GM23338 (cell line): Measurements from ENCODE around the gene UBLCP1. TPM values are rescaled to one million over a fixed set of nuclear protein-coding genes. Genes with fewer than 3 reads are reported as not detected.

Experiments used
- ATAC-seq: fragments of 200-7000 bp; cut with Tn5 transposase; 3 replicates; pipeline ENCODE4 v1.9.1; 2020
- DNase-seq: peaks from one replicate; pipeline ENCODE4 v3.0.0-alpha.2; 2015; ENCODE audit warnings: low spot score
- H2AFZ ChIP-seq: fragments of 200-600 bp; sonication (generic); 2 replicates; pipeline ENCODE4 v1.8.0; 2016; ENCODE audit warnings: antibody characterized with exemption, mild to moderate bottlenecking, moderate library complexity
- H3F3A ChIP-seq: fragments of 200-600 bp; sonication (generic); replicated peaks from 2 replicates; pipeline ENCODE4 v1.8.0; 2017; ENCODE audit warnings: antibody characterized with exemption, mixed run types, low read depth
- H3K27ac ChIP-seq: fragments of 200-600 bp; sonication (generic); 2 replicates; pipeline ENCODE4 v1.6.1; 2016; ENCODE audit warnings: low read depth
- H3K27me3 ChIP-seq: fragments of 200-600 bp; sonication (generic); 2 replicates; pipeline ENCODE4 v1.8.0; 2016; ENCODE audit warnings: mild to moderate bottlenecking, mixed run types, moderate library complexity; ENCODE audit not compliant: insufficient read depth
- H3K36me3 ChIP-seq: fragments of 200-600 bp; sonication (generic); 2 replicates; pipeline ENCODE4 v1.8.0; 2016; ENCODE audit warnings: mild to moderate bottlenecking; ENCODE audit not compliant: insufficient read depth
- H3K4me1 ChIP-seq: fragments of 200-600 bp; sonication (generic); 2 replicates; pipeline ENCODE4 v1.8.0; 2016; ENCODE audit warnings: mild to moderate bottlenecking, moderate library complexity; ENCODE audit not compliant: insufficient read depth
- H3K4me2 ChIP-seq: fragments of 200-600 bp; sonication (generic); 2 replicates; pipeline ENCODE4 v1.7.1; 2017; ENCODE audit warnings: mixed run types
- H3K4me3 ChIP-seq: fragments of 200-600 bp; sonication (generic); 2 replicates; pipeline ENCODE4 v1.6.1; 2016; ENCODE audit warnings: mixed run types
- H3K79me2 ChIP-seq: fragments of 200-600 bp; sonication (generic); replicated peaks from 2 replicates; pipeline ENCODE4 v1.8.0; 2017; ENCODE audit warnings: mild to moderate bottlenecking; ENCODE audit not compliant: insufficient read depth
- H3K9me2 ChIP-seq: fragments of 200-600 bp; sonication (generic); 2 replicates; pipeline ENCODE4 v1.8.0; 2017; ENCODE audit not compliant: insufficient read depth
- H4K20me1 ChIP-seq: fragments of 200-600 bp; sonication (generic); replicated peaks from 2 replicates; pipeline ENCODE4 v1.8.0; 2017; ENCODE audit warnings: mild to moderate bottlenecking; ENCODE audit not compliant: insufficient read depth
- H3K27ac Mint-ChIP-seq: 2 replicates; pipeline ENCODE4 v1.8.0; 2020; ENCODE audit warnings: inconsistent platforms, mild to moderate bottlenecking, moderate library complexity, mixed read lengths
- H3K27me3 Mint-ChIP-seq: 3 replicates; pipeline ENCODE4 v1.8.0; 2022; ENCODE audit warnings: low read depth, mild to moderate bottlenecking, moderate library complexity, mixed read lengths, inconsistent platforms; ENCODE audit not compliant: insufficient read depth, poor library complexity
- H3K36me3 Mint-ChIP-seq: 3 replicates; pipeline ENCODE4 v1.8.0; 2021; ENCODE audit warnings: low read depth, mild to moderate bottlenecking, inconsistent platforms, moderate library complexity, mixed read lengths
- H3K4me1 Mint-ChIP-seq: 3 replicates; pipeline ENCODE4 v1.8.0; 2020; ENCODE audit warnings: mild to moderate bottlenecking, inconsistent platforms, mixed read lengths
- H3K4me3 Mint-ChIP-seq: 3 replicates; pipeline ENCODE4 v1.8.0; 2021; ENCODE audit warnings: moderate library complexity, mild to moderate bottlenecking, inconsistent platforms, mixed read lengths
- H3K9me3 Mint-ChIP-seq: 3 replicates; pipeline ENCODE4 v1.8.0; 2020; ENCODE audit warnings: moderate library complexity, mild to moderate bottlenecking, inconsistent platforms, mixed read lengths
- CREB1 ChIP-seq: fragments of 250-450 bp; sonication (Bioruptor Pico); IDR thresholded peaks from 2 replicates; pipeline ENCODE4 v1.5.0; 2020; ENCODE audit warnings: low read depth, mild to moderate bottlenecking, moderate library complexity
- EZH2 ChIP-seq: fragments of 200-600 bp; sonication (generic); IDR thresholded peaks from one replicate; pipeline ENCODE4 v1.8.0; 2017; ENCODE audit warnings: antibody characterized with exemption, mild to moderate bottlenecking, low read depth; ENCODE audit not compliant: unreplicated experiment
- EZH2phosphoT487 ChIP-seq: fragments of 200-600 bp; sonication (generic); IDR thresholded peaks from one replicate; pipeline ENCODE4 v1.8.1; 2018; ENCODE audit warnings: antibody characterized with exemption; ENCODE audit not compliant: unreplicated experiment
- JUNB ChIP-seq: IDR thresholded peaks from one replicate; pipeline ENCODE4 v1.6.1; 2016; ENCODE audit warnings: antibody characterized with exemption; ENCODE audit not compliant: unreplicated experiment
- NANOG ChIP-seq: IDR thresholded peaks from 2 replicates; pipeline ENCODE4 v1.6.1; 2016; ENCODE audit warnings: antibody characterized with exemption, borderline replicate concordance
- POLR2AphosphoS5 ChIP-seq: IDR thresholded peaks from 2 replicates; pipeline ENCODE4 v1.6.1; 2016; ENCODE audit warnings: antibody characterized with exemption, low read depth
- STAT1 ChIP-seq: IDR thresholded peaks from one replicate; pipeline ENCODE4 v1.6.1; 2016; ENCODE audit warnings: antibody characterized with exemption; ENCODE audit not compliant: unreplicated experiment
- ZNF114 ChIP-seq: fragments of 250-450 bp; sonication (Bioruptor Pico); IDR thresholded peaks from 2 replicates; pipeline ENCODE4 v1.5.0; 2020; ENCODE audit warnings: mild to moderate bottlenecking, moderate library complexity
- ZNF331 ChIP-seq: fragments of 250-450 bp; sonication (Bioruptor Pico); IDR thresholded peaks from 2 replicates; pipeline ENCODE4 v1.5.0; 2020; ENCODE audit warnings: low read depth, mild to moderate bottlenecking, moderate library complexity
- polyA plus RNA-seq: library from polyadenylated mRNA; unstranded; fragments of >200 nt; fragmentation: Nextera tagmentation; extraction: Ambion mirVana; gene quantifications from 2 replicates; pipeline ENCODE4 v1.2.1, GENCODE V29; 2016
- total RNA-seq: library from RNA; depleted of rRNA; stranded (reverse); fragments of >200 nt; shearing (Covaris generic); gene quantifications from 2 replicates; pipeline ENCODE4 v1.2.3, GENCODE V29; 2014
- TF ChIP-seq, protein P1 (sequence below), 2 experiments: fragments of 200-600 bp in 1 of 2; sonication (generic) in 1 of 2; conservative IDR thresholded peaks; 2 replicates each; pipeline versions ENCODE4 v1.5.1 to v1.6.1; 2016 to 2017; ENCODE audit warnings: antibody characterized with exemption in 2 of 2, low read depth in 2 of 2, mild to moderate bottlenecking in 2 of 2, moderate library complexity in 1 of 2
- TF ChIP-seq, protein P2 (sequence below): IDR thresholded peaks from 2 replicates; pipeline ENCODE4 v1.6.1; 2016; ENCODE audit warnings: antibody characterized with exemption
- TF ChIP-seq, protein P3 (sequence below): IDR thresholded peaks from one replicate; pipeline ENCODE4 v1.6.1; 2018; ENCODE audit warnings: antibody characterized with exemption; ENCODE audit not compliant: unreplicated experiment

The UBLCP1 gene
- total and polyA plus RNA-seq, 2 experiments from 2014 or later, result 45.0 to 56.1 TPM

DNA sequence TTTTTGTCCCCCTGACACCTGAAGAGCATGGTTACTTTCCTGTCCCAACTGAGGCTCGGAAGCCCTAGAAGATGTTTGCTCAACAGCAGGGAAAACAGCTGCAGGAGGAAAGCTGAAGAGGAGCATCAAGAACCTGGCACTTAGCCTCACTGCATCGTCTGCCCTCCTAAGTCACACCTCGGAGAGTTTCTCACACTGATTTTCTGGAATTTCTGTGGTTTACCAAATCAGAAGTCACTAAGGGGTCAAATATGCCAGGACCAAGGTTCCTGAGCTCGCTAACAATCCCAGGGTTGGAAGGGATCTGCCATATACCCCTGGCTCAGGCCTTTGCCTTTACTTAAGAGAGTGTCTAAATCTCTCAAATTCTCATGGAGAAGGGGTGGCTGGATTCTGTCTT is 61.9 kb downstream of the UBLCP1 start:
- H3F3A ChIP-seq, result no peaks in the 10 kb centered on the region
- no peaks in the 10 kb centered on the region for H3K27me3 ChIP-seq
- no peaks in the 10 kb centered on the region for H3K36me3 Mint-ChIP-seq
- no peaks in the 10 kb centered on the region for H4K20me1 ChIP-seq
- TF ChIP-seq, protein P1, sequence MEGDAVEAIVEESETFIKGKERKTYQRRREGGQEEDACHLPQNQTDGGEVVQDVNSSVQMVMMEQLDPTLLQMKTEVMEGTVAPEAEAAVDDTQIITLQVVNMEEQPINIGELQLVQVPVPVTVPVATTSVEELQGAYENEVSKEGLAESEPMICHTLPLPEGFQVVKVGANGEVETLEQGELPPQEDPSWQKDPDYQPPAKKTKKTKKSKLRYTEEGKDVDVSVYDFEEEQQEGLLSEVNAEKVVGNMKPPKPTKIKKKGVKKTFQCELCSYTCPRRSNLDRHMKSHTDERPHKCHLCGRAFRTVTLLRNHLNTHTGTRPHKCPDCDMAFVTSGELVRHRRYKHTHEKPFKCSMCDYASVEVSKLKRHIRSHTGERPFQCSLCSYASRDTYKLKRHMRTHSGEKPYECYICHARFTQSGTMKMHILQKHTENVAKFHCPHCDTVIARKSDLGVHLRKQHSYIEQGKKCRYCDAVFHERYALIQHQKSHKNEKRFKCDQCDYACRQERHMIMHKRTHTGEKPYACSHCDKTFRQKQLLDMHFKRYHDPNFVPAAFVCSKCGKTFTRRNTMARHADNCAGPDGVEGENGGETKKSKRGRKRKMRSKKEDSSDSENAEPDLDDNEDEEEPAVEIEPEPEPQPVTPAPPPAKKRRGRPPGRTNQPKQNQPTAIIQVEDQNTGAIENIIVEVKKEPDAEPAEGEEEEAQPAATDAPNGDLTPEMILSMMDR (conservative IDR thresholded peaks at IDR 0.05; ENCODE audit: low read depth in 2 of 2), result no peak
- TF ChIP-seq ZNF331 (CRISPR knock-in tag) (no peak), NANOG (no peak), POLR2AphosphoS5 (no peak), CREB1 (CRISPR knock-in tag) (no peak)
- TF ChIP-seq, protein P2, sequence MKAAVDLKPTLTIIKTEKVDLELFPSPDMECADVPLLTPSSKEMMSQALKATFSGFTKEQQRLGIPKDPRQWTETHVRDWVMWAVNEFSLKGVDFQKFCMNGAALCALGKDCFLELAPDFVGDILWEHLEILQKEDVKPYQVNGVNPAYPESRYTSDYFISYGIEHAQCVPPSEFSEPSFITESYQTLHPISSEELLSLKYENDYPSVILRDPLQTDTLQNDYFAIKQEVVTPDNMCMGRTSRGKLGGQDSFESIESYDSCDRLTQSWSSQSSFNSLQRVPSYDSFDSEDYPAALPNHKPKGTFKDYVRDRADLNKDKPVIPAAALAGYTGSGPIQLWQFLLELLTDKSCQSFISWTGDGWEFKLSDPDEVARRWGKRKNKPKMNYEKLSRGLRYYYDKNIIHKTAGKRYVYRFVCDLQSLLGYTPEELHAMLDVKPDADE, result no peak
- H3K27ac ChIP-seq, result no peak overlapping the region
- no peak overlapping the region for H3K4me3 ChIP-seq
- H3K4me1 ChIP-seq, result no peaks in the 10 kb centered on the region
- no peaks in the 10 kb centered on the region for H3K9me3 Mint-ChIP-seq
- DNase-seq (no peak), ATAC-seq (no peak)
- no peaks in the 10 kb centered on the region for H3K36me3 ChIP-seq
- H3K4me3 Mint-ChIP-seq, result no peak overlapping the region
- H3K4me1 Mint-ChIP-seq, result no peaks in the 10 kb centered on the region
- H3K27ac Mint-ChIP-seq, result no peak overlapping the region
- H3K27me3 Mint-ChIP-seq, result peaks cover 2% of the 10 kb centered on the region
- no peaks in the 10 kb centered on the region for H3K9me2 ChIP-seq
- H2AFZ ChIP-seq, result no peak overlapping the region
- no peaks in the 10 kb centered on the region for H3K79me2 ChIP-seq
- H3K4me2 ChIP-seq, result no peak overlapping the region

DNA sequence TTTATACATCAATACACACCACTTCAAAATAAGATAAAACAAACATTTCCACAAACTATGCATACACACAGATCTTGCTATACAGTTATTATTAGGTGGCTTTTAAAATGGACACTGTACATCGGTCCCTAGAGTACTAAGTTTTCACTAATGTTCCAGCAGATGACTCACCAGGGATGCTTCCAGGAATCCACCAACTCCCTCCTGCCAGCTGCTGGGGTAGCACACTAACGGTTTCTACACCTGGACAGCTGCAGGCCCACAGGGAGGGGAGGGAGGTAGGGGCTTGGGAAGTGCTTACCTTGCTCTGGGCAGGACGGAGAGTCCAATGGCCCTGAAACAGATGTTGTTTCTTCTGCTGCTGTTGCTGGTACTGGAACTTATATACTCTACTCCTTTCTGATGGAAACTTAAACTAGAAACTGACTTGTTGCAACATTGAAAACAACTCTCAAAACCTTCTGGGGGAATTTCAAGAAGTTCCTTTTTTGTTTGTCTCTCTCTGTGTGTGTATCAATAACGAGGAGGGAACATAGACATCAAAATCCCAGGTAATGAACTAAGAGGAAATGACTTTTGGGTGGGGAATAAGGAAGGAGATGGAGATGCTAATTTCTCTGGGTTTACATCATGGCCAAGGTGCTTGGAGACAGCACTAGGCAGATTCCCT is 67.2 kb downstream of the UBLCP1 start, which contains the start of gene IL12B:
Gene IL12B, minus strand, starts transcription at position 357 of the 670 bp plus-strand sequence. CDS start 3,705 bp downstream, outside the sequence.
- peak within 1 kb of the TSS; percentile 98 for H2AFZ ChIP-seq
- H3K36me3 ChIP-seq, result no peaks in the 10 kb centered on the region
- DNase-seq (no peak), ATAC-seq (no peak)
- H4K20me1 ChIP-seq, result no peaks in the 10 kb centered on the region; the same call in 1 of the 2 replicates
- no peaks in the 10 kb centered on the region for H3F3A ChIP-seq
- no peaks in the 10 kb centered on the region for H3K27me3 ChIP-seq
- no peak for TF ChIP-seq EZH2phosphoT487
- TF ChIP-seq EZH2, result no peak
- TF ChIP-seq JUNB, result no peak
- TF ChIP-seq STAT1, result no peak
- TF ChIP-seq ZNF331 (CRISPR knock-in tag), result no peak
- TF ChIP-seq, protein P1 (conservative IDR thresholded peaks at IDR 0.05; ENCODE audit: low read depth in 2 of 2), result no peak
- no peak for TF ChIP-seq ZNF114
- TF ChIP-seq, protein P3, sequence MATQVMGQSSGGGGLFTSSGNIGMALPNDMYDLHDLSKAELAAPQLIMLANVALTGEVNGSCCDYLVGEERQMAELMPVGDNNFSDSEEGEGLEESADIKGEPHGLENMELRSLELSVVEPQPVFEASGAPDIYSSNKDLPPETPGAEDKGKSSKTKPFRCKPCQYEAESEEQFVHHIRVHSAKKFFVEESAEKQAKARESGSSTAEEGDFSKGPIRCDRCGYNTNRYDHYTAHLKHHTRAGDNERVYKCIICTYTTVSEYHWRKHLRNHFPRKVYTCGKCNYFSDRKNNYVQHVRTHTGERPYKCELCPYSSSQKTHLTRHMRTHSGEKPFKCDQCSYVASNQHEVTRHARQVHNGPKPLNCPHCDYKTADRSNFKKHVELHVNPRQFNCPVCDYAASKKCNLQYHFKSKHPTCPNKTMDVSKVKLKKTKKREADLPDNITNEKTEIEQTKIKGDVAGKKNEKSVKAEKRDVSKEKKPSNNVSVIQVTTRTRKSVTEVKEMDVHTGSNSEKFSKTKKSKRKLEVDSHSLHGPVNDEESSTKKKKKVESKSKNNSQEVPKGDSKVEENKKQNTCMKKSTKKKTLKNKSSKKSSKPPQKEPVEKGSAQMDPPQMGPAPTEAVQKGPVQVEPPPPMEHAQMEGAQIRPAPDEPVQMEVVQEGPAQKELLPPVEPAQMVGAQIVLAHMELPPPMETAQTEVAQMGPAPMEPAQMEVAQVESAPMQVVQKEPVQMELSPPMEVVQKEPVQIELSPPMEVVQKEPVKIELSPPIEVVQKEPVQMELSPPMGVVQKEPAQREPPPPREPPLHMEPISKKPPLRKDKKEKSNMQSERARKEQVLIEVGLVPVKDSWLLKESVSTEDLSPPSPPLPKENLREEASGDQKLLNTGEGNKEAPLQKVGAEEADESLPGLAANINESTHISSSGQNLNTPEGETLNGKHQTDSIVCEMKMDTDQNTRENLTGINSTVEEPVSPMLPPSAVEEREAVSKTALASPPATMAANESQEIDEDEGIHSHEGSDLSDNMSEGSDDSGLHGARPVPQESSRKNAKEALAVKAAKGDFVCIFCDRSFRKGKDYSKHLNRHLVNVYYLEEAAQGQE, result no peak
- no peak for TF ChIP-seq CREB1 (CRISPR knock-in tag)
- TF ChIP-seq POLR2AphosphoS5, result no peak
- no peaks in the 10 kb centered on the region for H3K79me2 ChIP-seq
- Mint-ChIP-seq H3K36me3 (no peaks in the 10 kb centered on the region), H3K27ac (no peak within 1 kb of the TSS), H3K9me3 (no peaks in the 10 kb centered on the region), H3K27me3 (peaks cover 4% of the 10 kb centered on the region), H3K4me1 (peaks cover 10% of the 10 kb centered on the region), H3K4me3 (peak within 1 kb of the TSS; percentile 77)
- no peaks in the 10 kb centered on the region for H3K9me2 ChIP-seq
- H3K4me1 ChIP-seq, result peaks cover 4% of the 10 kb centered on the region
- H3K27ac ChIP-seq, result no peak within 1 kb of the TSS
- peak within 1 kb of the TSS; percentile 73 for H3K4me3 ChIP-seq
- H3K4me2 ChIP-seq, result peak within 1 kb of the TSS; percentile 85
